GM12878 (cell line): ENCODE measurements around the gene COX18. TPM values are rescaled to one million over a fixed set of nuclear protein-coding genes. Genes with fewer than 3 reads are reported as not detected.

Experiments
- ATAC-seq: fragments of 200-7000 bp; cut with Tn5 transposase; 3 replicates; pipeline ENCODE4 v1.9.1; 2020; ENCODE audit warnings: mild to moderate bottlenecking, moderate library complexity
- BruUV-seq: library from RNA; stranded (reverse); fragments of 400-500 nt; replicated peaks from 2 replicates; lab custom pipeline; 2021; lab: Mats Ljungman, UMichigan
- CTCF ChIA-PET: fragments of 300-600 bp; sonication (Branson Sonifier 250); formaldehyde crosslinking; extraction: SDS; loops from one replicate; lab custom pipeline; 2021; ENCODE audit warnings: inconsistent platforms; lab: Yijun Ruan, JAX
- POLR2A ChIA-PET: fragments of 350-600 bp; formaldehyde crosslinking; extraction: SDS; loops from one replicate; lab custom pipeline; 2021; ENCODE audit warnings: inconsistent platforms; lab: Charles Lee
- RAD21 ChIA-PET: fragments of 300-600 bp; sonication (Branson Sonifier 250); formaldehyde crosslinking; loops from one replicate; lab custom pipeline; 2023; ENCODE audit warnings: antibody characterized with exemption; ENCODE audit not compliant: unreplicated experiment; lab: Charles Lee
- SMC1A ChIA-PET: fragments of 300-600 bp; sonication (Branson Sonifier 250); formaldehyde crosslinking; loops from one replicate; lab custom pipeline; 2023; ENCODE audit not compliant: unreplicated experiment, uncharacterized antibody; lab: Charles Lee
- DNase-seq: peaks from one replicate; pipeline ENCODE4 v3.0.0-alpha.2; 2011; ENCODE audit warnings: low read depth, low spot score
- FAIRE-seq: peaks from 3 replicates; lab custom pipeline; 2011; peaks lifted over from hg19 to GRCh38; lab: Jason Lieb, UNC
- H2AFZ ChIP-seq: 2 replicates; pipeline ENCODE4 v1.6.0; 2011; ENCODE audit warnings: low read depth, low read length, control low read depth; ENCODE audit not compliant: control insufficient read depth
- H3K27ac ChIP-seq: 2 replicates; pipeline ENCODE4 v1.5.1; 2011; ENCODE audit warnings: control low read depth; ENCODE audit not compliant: control insufficient read depth, insufficient read depth
- H3K27me3 ChIP-seq, 2 experiments: replicated peaks in 1 of 2; 2 replicates each; pipeline versions ENCODE4 v1.6.0 to v1.6.1; 2011; ENCODE audit warnings: low read length in 1 of 2; ENCODE audit not compliant: control insufficient read depth in 2 of 2, insufficient read depth in 2 of 2
- H3K36me3 ChIP-seq, 2 experiments: 2 replicates each; pipeline ENCODE4 v1.5.1; 2011; ENCODE audit warnings: low read length in 1 of 2; ENCODE audit not compliant: control insufficient read depth in 2 of 2, insufficient read depth in 2 of 2
- H3K4me1 ChIP-seq: 2 replicates; pipeline ENCODE4 v1.6.1; 2011; ENCODE audit warnings: mild to moderate bottlenecking, low read length, moderate library complexity, mixed read lengths; ENCODE audit not compliant: control insufficient read depth, insufficient read depth
- H3K4me2 ChIP-seq: 2 replicates; pipeline ENCODE4 v1.6.0; 2011; ENCODE audit warnings: control low read depth; ENCODE audit not compliant: control insufficient read depth, insufficient read depth
- H3K4me3 ChIP-seq: fragments of 200-600 bp; sonication (generic); 2 replicates; pipeline ENCODE4 v1.5.1; 2016
- H3K79me2 ChIP-seq: 2 replicates; pipeline ENCODE4 v1.6.0; 2011; ENCODE audit warnings: low read length; ENCODE audit not compliant: control insufficient read depth, insufficient read depth
- H3K9ac ChIP-seq: 2 replicates; pipeline ENCODE4 v1.8.0; 2011; ENCODE audit warnings: low read length, control low read depth, mixed read lengths; ENCODE audit not compliant: control insufficient read depth, insufficient read depth
- H3K9me3 ChIP-seq: replicated peaks from 3 replicates; pipeline ENCODE4 v1.5.1; 2011; ENCODE audit warnings: mild to moderate bottlenecking, low read length; ENCODE audit not compliant: control insufficient read depth, insufficient read depth
- H4K20me1 ChIP-seq: 2 replicates; pipeline ENCODE4 v1.6.0; 2011; ENCODE audit not compliant: control insufficient read depth, insufficient read depth
- CREM ChIP-seq: IDR thresholded peaks from 2 replicates; pipeline ENCODE4 v1.6.1; 2014; ENCODE audit warnings: antibody characterized with exemption, low read depth
- GABPA ChIP-seq: IDR thresholded peaks from 2 replicates; pipeline ENCODE4 v1.6.1; 2014; ENCODE audit warnings: antibody characterized with exemption, low read depth, mild to moderate bottlenecking, inconsistent platforms
- TAF1 ChIP-seq: IDR thresholded peaks from 2 replicates; pipeline ENCODE4 v1.6.1; 2011; ENCODE audit warnings: mild to moderate bottlenecking, low read depth, low read length, borderline replicate concordance
- TARDBP ChIP-seq: IDR thresholded peaks from 2 replicates; pipeline ENCODE4 v1.6.1; 2016; ENCODE audit warnings: borderline replicate concordance
- WGBS: methylation state at CpG from one replicate; pipeline ENCODE4 v1.1.6; 2016; ENCODE audit warnings: low lambda C conversion rate; ENCODE audit not compliant: insufficient replicate concordance, insufficient coverage; ENCODE audit errors: missing lambda C conversion rate; 5-methylcytosine and 5-hydroxymethylcytosine counted together
- in situ Hi-C: fragments of 300-500 bp; cut with MboI; formaldehyde crosslinking; loops from 9 replicates; pipeline ENCODE4 v1.14.3; 2018; ENCODE audit warnings: mixed read lengths
- intact Hi-C: fragments of 100-400 bp; cut with micrococcal nuclease; formaldehyde crosslinking; loops from one replicate; pipeline ENCODE4 v1.14.2; 2022; ENCODE audit not compliant: unreplicated experiment
- polyA plus RNA-seq, 11 experiments: library from polyadenylated mRNA; depleted of rRNA in 4 of 11; unstranded in 6 of 11; stranded (reverse) in 5 of 11; fragments of >200 nt; fragmentation: Nextera tagmentation in 4 of 11; fragmentation: Illumina TruSeq in 1 of 11; extraction: Ambion mirVana in 4 of 11; extraction: Trizol in 1 of 11; gene quantifications; 1 replicate in 1 of 11; 2 replicates in 10 of 11; pipeline versions ENCODE4 v1.2.1 to v1.2.3, GENCODE V29; 2011 to 2016; ENCODE audit warnings: inconsistent platforms in 2 of 11, missing spikeins in 2 of 11, low read depth in 1 of 11
- total RNA-seq, 4 experiments: library from RNA; depleted of rRNA in 3 of 4; stranded (reverse); fragments of >200 nt in 3 of 4; fragmentation: Illumina TruSeq in 1 of 4; extraction: Trizol in 1 of 4; gene quantifications; 2 replicates each; pipeline versions ENCODE4 v1.2.1 to v1.2.3, GENCODE V29; 2013 to 2021
- TF ChIP-seq, protein P1 (sequence below): fragments of 150-350 bp; IDR thresholded peaks from 2 replicates; pipeline ENCODE4 v1.6.1; 2016; ENCODE audit warnings: low read depth, low read length
- TF ChIP-seq, protein P2 (sequence below): fragments of 450-650 bp; conservative IDR thresholded peaks from 2 replicates; pipeline ENCODE4 v1.6.1; 2017; ENCODE audit warnings: mild to moderate bottlenecking, moderate library complexity
- TF ChIP-seq, protein P3 (sequence below): IDR thresholded peaks from 2 replicates; pipeline ENCODE4 v1.6.1; 2011; ENCODE audit warnings: low read depth, mild to moderate bottlenecking, low read length, moderate library complexity, borderline replicate concordance; ENCODE audit errors: extremely low read depth
- TF ChIP-seq, protein P4 (sequence below): fragments of 450-650 bp; formaldehyde crosslinking; IDR thresholded peaks from 2 replicates; pipeline ENCODE4 v1.5.0; 2022; ENCODE audit warnings: mild to moderate bottlenecking, missing genetic modification characterization
- TF ChIP-seq, protein P5 (sequence below): fragments of 450-650 bp; formaldehyde crosslinking; IDR thresholded peaks from 2 replicates; pipeline ENCODE4 v1.4.0; 2020; ENCODE audit warnings: mild to moderate bottlenecking, moderate library complexity
- TF ChIP-seq, protein P6 (sequence below): IDR thresholded peaks from 2 replicates; pipeline ENCODE4 v1.6.1; 2012; ENCODE audit warnings: low read depth, low read length, improper control_type of control experiment

COX18 gene
- total and polyA plus RNA-seq, 10 of the 15 experiments (the other 5 are each of a cell fraction or from before 2014, with no cell fraction given), result 7.2 to 36.4 (median 17.7) TPM

DNA sequence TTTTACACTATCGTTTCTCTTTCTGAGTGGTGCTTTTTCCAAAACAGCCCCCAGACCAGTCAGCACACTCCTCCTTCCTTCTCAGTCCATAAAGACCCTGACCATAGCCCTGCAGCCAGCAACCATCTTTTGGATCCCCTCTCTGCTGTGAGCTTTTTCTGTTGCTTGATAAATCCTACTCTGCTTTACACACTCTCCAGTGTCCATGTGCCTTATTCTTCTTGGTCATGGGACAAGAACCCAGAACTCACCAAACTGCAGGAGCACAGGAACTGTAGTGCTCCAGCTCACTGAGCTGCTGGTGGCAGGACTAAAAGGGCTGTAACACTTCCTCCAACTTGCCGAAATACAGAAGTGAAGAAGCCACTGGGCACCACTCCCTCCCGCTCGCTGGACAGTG, 32.5 kb downstream of the COX18 start:
- no TSS peak for BruUV-seq
- TF ChIP-seq CREM, result no peak
- TF ChIP-seq, protein P1, sequence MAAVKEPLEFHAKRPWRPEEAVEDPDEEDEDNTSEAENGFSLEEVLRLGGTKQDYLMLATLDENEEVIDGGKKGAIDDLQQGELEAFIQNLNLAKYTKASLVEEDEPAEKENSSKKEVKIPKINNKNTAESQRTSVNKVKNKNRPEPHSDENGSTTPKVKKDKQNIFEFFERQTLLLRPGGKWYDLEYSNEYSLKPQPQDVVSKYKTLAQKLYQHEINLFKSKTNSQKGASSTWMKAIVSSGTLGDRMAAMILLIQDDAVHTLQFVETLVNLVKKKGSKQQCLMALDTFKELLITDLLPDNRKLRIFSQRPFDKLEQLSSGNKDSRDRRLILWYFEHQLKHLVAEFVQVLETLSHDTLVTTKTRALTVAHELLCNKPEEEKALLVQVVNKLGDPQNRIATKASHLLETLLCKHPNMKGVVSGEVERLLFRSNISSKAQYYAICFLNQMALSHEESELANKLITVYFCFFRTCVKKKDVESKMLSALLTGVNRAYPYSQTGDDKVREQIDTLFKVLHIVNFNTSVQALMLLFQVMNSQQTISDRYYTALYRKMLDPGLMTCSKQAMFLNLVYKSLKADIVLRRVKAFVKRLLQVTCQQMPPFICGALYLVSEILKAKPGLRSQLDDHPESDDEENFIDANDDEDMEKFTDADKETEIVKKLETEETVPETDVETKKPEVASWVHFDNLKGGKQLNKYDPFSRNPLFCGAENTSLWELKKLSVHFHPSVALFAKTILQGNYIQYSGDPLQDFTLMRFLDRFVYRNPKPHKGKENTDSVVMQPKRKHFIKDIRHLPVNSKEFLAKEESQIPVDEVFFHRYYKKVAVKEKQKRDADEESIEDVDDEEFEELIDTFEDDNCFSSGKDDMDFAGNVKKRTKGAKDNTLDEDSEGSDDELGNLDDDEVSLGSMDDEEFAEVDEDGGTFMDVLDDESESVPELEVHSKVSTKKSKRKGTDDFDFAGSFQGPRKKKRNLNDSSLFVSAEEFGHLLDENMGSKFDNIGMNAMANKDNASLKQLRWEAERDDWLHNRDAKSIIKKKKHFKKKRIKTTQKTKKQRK, result no peak
- TF ChIP-seq, protein P2, sequence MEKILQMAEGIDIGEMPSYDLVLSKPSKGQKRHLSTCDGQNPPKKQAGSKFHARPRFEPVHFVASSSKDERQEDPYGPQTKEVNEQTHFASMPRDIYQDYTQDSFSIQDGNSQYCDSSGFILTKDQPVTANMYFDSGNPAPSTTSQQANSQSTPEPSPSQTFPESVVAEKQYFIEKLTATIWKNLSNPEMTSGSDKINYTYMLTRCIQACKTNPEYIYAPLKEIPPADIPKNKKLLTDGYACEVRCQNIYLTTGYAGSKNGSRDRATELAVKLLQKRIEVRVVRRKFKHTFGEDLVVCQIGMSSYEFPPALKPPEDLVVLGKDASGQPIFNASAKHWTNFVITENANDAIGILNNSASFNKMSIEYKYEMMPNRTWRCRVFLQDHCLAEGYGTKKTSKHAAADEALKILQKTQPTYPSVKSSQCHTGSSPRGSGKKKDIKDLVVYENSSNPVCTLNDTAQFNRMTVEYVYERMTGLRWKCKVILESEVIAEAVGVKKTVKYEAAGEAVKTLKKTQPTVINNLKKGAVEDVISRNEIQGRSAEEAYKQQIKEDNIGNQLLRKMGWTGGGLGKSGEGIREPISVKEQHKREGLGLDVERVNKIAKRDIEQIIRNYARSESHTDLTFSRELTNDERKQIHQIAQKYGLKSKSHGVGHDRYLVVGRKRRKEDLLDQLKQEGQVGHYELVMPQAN, result no peak
- TF ChIP-seq, protein P3, sequence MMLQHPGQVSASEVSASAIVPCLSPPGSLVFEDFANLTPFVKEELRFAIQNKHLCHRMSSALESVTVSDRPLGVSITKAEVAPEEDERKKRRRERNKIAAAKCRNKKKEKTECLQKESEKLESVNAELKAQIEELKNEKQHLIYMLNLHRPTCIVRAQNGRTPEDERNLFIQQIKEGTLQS, result no peak
- TF ChIP-seq, protein P4, sequence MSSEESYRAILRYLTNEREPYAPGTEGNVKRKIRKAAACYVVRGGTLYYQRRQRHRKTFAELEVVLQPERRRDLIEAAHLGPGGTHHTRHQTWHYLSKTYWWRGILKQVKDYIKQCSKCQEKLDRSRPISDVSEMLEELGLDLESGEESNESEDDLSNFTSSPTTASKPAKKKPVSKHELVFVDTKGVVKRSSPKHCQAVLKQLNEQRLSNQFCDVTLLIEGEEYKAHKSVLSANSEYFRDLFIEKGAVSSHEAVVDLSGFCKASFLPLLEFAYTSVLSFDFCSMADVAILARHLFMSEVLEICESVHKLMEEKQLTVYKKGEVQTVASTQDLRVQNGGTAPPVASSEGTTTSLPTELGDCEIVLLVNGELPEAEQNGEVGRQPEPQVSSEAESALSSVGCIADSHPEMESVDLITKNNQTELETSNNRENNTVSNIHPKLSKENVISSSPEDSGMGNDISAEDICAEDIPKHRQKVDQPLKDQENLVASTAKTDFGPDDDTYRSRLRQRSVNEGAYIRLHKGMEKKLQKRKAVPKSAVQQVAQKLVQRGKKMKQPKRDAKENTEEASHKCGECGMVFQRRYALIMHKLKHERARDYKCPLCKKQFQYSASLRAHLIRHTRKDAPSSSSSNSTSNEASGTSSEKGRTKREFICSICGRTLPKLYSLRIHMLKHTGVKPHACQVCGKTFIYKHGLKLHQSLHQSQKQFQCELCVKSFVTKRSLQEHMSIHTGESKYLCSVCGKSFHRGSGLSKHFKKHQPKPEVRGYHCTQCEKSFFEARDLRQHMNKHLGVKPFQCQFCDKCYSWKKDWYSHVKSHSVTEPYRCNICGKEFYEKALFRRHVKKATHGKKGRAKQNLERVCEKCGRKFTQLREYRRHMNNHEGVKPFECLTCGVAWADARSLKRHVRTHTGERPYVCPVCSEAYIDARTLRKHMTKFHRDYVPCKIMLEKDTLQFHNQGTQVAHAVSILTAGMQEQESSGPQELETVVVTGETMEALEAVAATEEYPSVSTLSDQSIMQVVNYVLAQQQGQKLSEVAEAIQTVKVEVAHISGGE (CRISPR knock-in tag), result peak; percentile 37; the same call in 1 of the 2 replicates
- TF ChIP-seq TAF1, result no peak
- TF ChIP-seq, protein P5, sequence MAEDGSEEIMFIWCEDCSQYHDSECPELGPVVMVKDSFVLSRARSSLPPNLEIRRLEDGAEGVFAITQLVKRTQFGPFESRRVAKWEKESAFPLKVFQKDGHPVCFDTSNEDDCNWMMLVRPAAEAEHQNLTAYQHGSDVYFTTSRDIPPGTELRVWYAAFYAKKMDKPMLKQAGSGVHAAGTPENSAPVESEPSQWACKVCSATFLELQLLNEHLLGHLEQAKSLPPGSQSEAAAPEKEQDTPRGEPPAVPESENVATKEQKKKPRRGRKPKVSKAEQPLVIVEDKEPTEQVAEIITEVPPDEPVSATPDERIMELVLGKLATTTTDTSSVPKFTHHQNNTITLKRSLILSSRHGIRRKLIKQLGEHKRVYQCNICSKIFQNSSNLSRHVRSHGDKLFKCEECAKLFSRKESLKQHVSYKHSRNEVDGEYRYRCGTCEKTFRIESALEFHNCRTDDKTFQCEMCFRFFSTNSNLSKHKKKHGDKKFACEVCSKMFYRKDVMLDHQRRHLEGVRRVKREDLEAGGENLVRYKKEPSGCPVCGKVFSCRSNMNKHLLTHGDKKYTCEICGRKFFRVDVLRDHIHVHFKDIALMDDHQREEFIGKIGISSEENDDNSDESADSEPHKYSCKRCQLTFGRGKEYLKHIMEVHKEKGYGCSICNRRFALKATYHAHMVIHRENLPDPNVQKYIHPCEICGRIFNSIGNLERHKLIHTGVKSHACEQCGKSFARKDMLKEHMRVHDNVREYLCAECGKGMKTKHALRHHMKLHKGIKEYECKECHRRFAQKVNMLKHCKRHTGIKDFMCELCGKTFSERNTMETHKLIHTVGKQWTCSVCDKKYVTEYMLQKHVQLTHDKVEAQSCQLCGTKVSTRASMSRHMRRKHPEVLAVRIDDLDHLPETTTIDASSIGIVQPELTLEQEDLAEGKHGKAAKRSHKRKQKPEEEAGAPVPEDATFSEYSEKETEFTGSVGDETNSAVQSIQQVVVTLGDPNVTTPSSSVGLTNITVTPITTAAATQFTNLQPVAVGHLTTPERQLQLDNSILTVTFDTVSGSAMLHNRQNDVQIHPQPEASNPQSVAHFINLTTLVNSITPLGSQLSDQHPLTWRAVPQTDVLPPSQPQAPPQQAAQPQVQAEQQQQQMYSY (CRISPR knock-in tag), result no peak
- no peak for TF ChIP-seq TARDBP
- TF ChIP-seq, protein P6, sequence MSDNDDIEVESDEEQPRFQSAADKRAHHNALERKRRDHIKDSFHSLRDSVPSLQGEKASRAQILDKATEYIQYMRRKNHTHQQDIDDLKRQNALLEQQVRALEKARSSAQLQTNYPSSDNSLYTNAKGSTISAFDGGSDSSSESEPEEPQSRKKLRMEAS, result no peak
- TF ChIP-seq GABPA, result peak; percentile 42; the same call in 1 of the 2 replicates

More for the DNA sequence above, 32.5 kb downstream of the COX18 start:
- no peak overlapping the region for H3K4me2 ChIP-seq
- no peaks in the 10 kb centered on the region for H4K20me1 ChIP-seq
- H3K4me1 ChIP-seq, result peaks cover 4% of the 10 kb centered on the region
- ChIA-PET POLR2A (no interaction called here), CTCF (no interaction called here), SMC1A (interaction anchor here (0.6 to 0.9 kb wide), 2 partner anchors 221 to 424 kb away, joined by 3 read pairs; no protein-coding TSS in a partner anchor), RAD21 (no interaction called here)
- 75% methylated on average over 4 of the region's 4 CpGs for WGBS
- H3K9ac ChIP-seq, result no peak overlapping the region
- H3K4me3 ChIP-seq, result no peak overlapping the region
- DNase-seq (no peak), FAIRE-seq (no peak), ATAC-seq (no peak)
- no peaks in the 10 kb centered on the region for H3K36me3 ChIP-seq
- H3K79me2 ChIP-seq, result no peaks in the 10 kb centered on the region
- H2AFZ ChIP-seq, result no peak overlapping the region
- intact Hi-C loops, result no loop called here
- H3K27ac ChIP-seq, result no peak overlapping the region
- H3K9me3 ChIP-seq, result peaks cover 6% of the 10 kb centered on the region; the same call in 1 of the 3 replicates
- in situ Hi-C loops, result no loop called here
- no peaks in the 10 kb centered on the region for H3K27me3 ChIP-seq
